Left cardiac atrium (tissue), 4 donors: ENCODE measurements around the gene SHD. TPM values are rescaled to one million over a fixed set of nuclear protein-coding genes. Genes with fewer than 3 reads are reported as not detected.
A peak's percentile ranks its signal among the peaks of the same experiment; 100 is the strongest.
"Not testable (repeated sequence)": the region's sequence is repeated elsewhere in the genome, so short reads cannot be mapped to it uniquely, and the experiment has no call there.

ENCODE experiments used
- ATAC-seq, 2 donors: fragments of 200-7000 bp; cut with Tn5 transposase; one replicate each; pipeline ENCODE4 v1.9.1; 2020; ENCODE audit warnings: mild to moderate bottlenecking in 2 of 2, moderate library complexity in 2 of 2
- DNase-seq: peaks from one replicate; pipeline ENCODE4 v3.0.0-alpha.2; 2020
- intact Hi-C, 2 donors: fragments of 100-400 bp; cut with DNase I; formaldehyde crosslinking; loops; one replicate each; pipeline versions ENCODE4 v1.14.1 to v1.15.1; 2022 to 2023
- total RNA-seq, 2 donors: library from RNA; stranded (reverse); fragmentation: NEBNext Ultra II Directional; extraction: Animal tissue kit (Norgen Biotek cat#: 25700); gene quantifications; one replicate each; pipeline ENCODE4 v1.2.1, GENCODE V29; 2021
- donor health status: DM: no; HTN: yes; CAD: no.
- donor health status: DM: no; HTN: yes; CAD: no; lungs with severe emphysema.
- donor health status: DM: yes; HTN: yes; CAD: no.
- donor health status: Dilated cardiomyopathy.

The SHD gene
- total RNA-seq, 2 donors from 2014 or later, result 21.4 to 37.0 TPM

DNA sequence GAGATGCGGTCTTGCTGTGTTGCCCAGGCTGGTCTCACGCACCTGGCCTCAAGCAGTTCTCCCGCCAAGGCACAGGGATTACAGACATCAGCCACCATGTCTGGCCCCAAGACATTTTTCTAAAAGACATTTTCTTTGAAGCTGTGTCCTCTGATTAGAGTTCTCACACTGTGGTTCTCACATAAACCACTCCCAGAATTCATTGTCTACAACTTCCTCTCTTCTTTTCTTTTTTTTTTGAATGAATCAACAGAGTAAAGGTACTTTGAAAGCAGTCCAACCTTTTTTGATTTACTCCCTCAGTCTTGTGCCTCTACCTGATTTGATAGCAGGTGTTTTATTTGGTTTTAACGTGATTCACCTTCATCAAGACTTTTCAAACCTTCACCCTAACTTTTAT, 14.3 kb upstream of the SHD start:
- intact Hi-C loops, result loop anchor here (5.0 to 10.0 kb wide), 2 partner anchors 87 to 260 kb away; no protein-coding TSS in a partner anchor
- DNase-seq, result no peak
- ATAC-seq, result no peak

DNA sequence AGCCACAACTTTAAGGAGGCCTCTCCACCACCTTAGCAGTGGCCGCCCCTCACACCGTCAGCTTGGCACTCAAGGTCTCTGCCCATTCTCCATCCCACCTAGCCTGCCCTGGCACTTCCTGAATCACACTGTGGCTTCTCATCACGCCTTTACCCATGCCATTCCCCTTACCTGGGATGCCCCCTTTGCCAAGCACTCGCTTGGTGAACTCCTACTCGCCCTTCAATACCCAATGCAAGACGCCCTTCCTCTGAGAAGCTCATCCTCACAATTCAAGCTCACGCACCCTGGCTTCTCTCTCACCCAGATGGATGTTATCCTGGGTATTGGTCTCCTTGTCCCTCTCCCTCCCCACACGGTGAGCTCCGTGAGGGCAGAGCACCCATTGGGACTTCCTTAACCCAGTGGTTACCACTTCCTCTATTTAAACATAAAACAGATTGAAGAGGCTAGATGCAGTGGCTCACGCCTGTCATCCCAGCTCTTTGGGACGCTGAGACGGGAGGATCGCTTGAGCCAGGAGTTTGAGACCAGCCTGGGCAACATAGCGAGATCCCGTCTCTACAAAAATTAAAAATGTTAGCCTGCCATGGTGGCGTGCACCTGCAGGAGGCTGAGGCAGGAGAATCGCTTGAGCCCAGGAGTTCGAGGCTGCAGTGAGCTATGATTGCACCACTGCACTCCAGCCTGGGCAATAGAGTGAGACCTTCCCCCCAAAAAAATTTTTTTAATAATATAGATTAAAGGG, 12.6 kb upstream of the SHD start:
- ATAC-seq, result no peak
- DNase-seq, result no peak
- intact Hi-C loops, result loop anchor here (5.0 to 10.0 kb wide), 2 partner anchors 86 to 258 kb away; no protein-coding TSS in a partner anchor

DNA sequence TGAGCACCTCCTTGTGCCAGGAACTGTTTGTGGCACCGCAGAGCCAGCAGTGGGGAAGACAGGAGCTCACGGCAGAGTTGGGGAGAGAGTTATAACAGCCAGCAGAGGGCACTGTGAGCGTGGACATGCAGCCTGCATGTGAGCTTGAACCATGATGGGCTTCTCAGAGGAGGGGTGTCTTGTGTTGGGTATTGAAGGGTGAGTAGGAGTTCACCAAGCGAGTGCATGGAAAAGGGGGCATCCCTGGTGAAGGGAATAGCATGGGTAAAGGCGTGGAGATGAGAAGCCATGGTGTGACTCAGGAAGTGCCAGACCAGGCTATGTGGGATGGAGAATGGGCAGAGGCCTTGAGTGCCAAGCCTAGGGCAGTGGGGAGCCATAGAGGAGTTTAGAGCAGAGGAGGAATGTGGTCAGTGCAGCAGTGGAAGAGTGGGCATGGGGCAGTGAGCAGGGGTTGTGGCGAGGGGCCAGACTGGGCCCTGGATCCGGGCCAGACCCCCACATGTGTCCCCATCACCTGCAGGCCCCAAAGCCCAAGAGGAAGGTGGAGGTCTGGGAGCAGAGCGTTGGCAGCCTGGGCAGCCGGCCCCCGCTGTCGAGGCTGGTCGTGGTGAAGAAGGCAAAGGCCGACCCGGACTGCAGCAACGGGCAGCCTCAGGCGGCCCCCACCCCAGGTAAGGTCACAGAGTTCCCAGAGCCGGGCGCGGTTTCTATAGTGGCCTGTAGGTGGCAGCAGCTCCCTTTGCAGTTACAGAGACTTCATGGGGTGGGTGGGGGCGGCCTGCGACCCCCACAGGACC, 11.8 kb upstream of the SHD start:
- peak; percentile 43 for DNase-seq
- intact Hi-C loops, result loop anchor here (5.0 to 10.0 kb wide), 2 partner anchors 85 to 258 kb away; no protein-coding TSS in a partner anchor
- peak; percentile 58 to 65 for ATAC-seq

DNA sequence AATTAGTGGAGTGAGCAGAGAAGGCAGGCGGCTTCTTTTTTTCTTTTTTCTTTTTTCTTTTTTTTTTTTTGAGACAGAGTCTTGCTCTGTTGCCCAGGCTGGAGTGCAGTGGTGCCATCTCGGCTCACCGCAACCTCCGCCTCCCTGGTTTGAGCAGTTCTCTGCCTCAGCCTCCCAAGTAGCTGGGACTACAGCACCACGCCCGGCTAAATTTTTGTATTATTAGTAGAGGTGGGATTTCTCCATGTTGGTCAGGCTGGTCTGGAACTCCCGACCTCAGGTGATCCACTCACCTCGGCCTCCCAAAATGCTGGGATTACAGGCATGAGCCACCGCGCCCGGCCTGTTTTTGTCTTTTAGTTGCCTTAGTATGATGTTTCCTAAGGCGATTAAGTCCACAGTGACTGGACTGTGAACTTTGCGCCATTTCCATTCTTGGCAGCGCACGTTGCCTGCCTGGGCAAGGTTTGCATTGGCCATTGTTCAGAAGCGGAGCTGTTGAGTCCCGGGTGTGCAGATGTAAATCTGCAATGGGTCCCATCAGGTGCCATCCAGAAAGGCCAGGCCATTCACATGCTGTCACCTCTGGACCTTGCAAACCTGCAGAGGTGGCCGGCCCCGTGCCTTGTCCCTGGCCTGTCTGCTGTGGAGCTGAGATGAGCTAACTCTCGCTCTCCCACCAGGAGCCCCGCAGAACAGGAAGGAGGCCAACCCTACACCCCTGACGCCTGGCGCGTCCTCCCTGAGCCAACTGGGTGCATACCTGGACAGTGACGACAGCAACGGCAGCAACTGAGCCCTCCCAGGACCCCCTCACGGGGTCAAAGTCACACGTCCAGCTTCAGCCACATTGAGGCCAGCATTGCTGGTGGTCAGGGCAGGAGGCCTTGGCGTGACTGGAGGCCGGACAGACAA, 10.9 kb upstream of the SHD start:
- ATAC-seq (peak; percentile 11 to 65), DNase-seq (no peak)
- intact Hi-C loops, result loop anchor here (5.0 to 10.0 kb wide), 2 partner anchors 84 to 257 kb away; no protein-coding TSS in a partner anchor

DNA sequence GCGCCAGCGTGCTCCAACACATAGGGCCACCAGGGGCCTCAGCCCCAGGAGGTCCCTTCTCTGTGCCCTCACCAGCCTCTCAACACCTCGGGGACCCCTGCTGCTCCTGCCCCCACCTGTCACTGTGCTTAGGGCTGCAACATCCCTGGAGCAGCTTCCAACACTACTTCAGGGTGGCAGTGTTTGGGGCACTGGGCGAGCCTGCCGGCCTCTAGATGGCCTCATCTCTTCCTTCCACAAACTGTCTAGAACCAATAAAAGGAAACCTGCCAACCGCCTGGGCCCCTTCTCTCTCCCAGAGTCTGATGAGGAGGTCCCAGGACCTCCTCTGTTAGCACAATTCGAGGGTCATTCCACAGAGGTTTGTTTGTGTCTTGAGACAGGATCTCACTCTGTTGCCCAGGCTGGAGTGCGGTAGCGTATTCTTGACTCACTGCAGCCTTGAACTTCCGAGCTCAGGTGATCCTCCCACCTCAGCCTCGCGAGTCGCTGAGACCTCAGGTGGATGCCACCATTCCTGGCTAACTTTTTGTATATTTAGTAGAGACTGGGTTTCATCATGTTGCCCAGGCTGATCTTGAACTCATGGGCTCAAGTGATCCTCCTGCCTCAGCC, 10.1 kb upstream of the SHD start:
- intact Hi-C loops, result loop anchor here (5.0 to 10.0 kb wide), 2 partner anchors 83 to 256 kb away; no protein-coding TSS in a partner anchor
- no peak for DNase-seq
- peak; percentile 2 to 7 for ATAC-seq

DNA sequence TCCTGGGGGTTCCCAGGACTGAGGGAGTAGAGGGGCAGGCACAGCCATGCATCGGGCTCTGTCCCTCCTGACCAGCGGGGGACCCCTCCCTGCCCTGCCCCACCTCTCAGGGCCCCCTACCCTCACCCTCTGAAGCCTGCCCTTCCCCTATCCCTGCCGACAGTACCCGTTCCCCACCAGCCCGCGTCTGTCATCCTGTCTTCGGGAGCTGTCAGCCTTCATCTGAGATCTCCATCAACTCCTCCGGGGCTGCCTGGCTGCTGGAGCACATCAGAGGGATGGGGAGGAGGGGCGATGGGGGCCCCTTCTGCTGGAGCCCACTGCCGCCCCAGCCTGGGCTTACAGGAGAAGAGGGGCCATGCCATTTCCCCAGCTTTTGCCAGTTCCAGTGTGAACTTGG, 6.2 kb upstream of the SHD start:
- intact Hi-C loops, result loop anchor here in 1 of 2 donors (10.0 kb wide), 1 partner anchor 252 kb away; no protein-coding TSS in a partner anchor
- ATAC-seq, result no peak
- DNase-seq, result no peak

DNA sequence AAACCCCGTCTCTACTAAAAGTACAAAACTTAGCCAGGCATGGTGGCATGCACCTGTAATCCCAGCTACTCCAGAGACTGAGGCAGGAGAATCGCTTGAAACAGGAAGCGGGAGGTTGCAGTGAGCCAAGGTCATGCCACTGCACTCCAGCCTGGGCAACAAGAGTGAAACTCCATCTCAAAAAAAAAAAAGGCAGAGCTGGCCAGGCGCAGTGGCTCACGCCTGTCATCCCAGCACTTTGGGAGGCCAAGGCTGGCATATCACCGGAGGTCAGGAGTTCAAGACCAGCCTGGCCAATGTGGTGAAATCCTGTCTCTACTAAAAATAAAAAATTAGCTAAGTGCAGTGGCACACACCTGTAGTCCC, 4.8 kb upstream of the SHD start:
- intact Hi-C loops, result loop anchor here in 1 of 2 donors (10.0 kb wide), 1 partner anchor 250 kb away; no protein-coding TSS in a partner anchor
- DNase-seq, ATAC-seq: not testable (repeated sequence)

DNA sequence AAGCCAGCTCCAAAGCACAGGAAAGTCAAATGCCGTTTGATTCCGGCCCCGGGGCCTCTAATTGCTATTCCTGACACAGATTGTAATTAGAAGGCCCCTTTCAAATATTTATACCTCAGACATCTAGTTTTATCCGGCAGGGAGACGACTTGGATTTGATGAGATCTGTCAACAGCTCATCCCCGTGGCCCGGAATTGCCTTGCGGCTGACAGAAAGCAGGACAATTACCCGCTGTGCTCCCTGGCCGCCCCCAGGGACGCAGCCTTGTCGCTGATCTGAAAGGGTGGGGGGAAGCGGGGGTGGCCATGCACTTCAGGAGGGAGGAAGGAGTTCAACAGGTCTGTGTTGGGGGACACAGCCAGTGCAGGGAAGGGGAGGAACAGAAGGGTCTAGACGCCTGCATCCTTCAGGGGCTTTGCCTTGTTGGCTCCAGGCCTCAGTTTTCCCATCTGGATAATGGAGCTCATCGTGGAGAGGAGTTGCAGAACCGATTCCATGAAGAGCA, 1.8 kb upstream of the SHD start:
- DNase-seq (peak; percentile 33), ATAC-seq (peak; percentile 23 to 57)
- intact Hi-C loops, result loop anchor here in 1 of 2 donors (10.0 kb wide), 1 partner anchor 248 kb away; no protein-coding TSS in a partner anchor

DNA sequence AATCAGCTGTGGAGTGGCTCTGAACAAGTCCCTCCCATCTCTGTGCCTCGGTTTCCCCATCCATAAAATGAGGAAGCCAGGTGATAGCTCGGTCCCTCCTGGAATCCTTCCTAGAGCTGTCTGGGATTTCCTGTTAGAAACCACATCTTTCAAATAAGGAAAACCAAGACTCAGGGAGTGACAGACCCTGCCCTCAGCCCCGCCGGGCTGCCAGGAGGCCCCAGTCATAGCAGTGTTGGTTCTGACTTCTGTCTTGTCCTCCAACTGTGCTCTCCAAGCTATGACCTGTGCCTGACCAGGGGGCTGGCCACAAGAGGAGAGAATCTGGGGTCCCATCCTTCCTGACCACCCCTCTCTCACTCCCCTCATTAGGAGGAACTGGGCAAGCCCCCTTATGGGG, 1.1 kb upstream of the SHD start:
- peak in 1 of 2 donors; percentile 21 for ATAC-seq
- no peak for DNase-seq
- intact Hi-C loops, result loop anchor here in 1 of 2 donors (10.0 kb wide), 1 partner anchor 247 kb away; no protein-coding TSS in a partner anchor

DNA sequence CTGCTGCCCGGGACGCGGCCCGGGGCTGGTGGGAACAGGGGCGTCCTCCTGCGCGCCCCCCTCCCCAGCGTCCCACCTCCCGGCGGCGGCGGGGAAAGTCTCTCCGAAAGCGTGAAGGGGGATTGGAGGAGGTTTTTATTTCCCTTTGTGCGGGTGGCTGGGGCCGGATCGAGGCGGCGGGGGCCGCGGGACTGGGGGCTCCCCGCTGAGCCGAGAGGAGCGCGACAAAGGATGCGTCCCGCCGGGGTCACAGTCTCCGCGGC, 132 bp downstream of the SHD start:
- DNase-seq, result no peak
- ATAC-seq, result peak in 1 of 2 donors; percentile 9
- intact Hi-C loops, result loop anchor here in 1 of 2 donors (10.0 kb wide), 1 partner anchor 246 kb away; no protein-coding TSS in a partner anchor

DNA sequence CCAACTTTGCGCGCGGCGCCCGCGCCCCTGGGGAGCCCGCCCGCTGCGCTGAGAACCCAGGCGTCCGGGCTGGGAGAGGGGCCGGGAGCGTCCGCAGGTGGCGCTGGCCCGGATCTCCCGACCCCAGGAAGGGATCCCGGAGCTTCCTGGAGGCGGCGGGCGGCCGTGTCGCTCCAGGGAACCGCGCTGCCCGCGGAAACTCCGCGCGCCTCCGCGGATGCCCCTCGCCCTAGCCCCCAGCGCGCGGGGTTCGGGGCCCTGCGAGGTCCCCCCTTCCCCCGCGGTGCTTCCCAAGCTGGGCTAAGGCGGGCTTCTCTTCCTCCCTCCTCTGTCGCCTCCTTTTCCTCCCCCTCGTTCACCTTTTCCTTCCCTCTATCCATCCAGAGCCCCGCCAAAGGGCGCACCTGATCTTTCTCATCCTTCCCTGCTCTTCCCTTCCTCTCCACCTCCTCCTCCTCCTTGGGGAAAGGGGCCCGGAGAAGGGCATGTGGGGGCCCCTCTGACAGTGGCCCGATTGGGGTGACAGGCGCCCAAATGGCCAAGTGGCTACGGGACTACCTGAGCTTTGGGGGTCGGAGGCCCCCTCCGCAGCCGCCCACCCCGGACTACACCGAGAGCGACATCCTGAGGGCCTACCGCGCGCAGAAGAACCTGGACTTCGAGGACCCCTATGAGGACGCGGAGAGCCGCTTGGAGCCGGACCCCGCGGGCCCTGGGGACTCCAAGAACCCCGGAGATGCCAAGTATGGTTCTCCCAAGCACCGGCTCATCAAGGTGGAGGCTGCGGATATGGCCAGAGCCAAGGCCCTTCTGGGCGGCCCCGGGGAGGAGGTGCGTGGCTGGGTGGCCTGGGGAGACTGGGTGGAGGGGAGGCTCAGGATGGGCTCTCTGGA, 710 bp downstream of the SHD start:
- ATAC-seq (peak; percentile 8 to 17), DNase-seq (no peak)
- intact Hi-C loops, result loop anchor here in 1 of 2 donors (10.0 kb wide), 1 partner anchor 245 kb away; no protein-coding TSS in a partner anchor

DNA sequence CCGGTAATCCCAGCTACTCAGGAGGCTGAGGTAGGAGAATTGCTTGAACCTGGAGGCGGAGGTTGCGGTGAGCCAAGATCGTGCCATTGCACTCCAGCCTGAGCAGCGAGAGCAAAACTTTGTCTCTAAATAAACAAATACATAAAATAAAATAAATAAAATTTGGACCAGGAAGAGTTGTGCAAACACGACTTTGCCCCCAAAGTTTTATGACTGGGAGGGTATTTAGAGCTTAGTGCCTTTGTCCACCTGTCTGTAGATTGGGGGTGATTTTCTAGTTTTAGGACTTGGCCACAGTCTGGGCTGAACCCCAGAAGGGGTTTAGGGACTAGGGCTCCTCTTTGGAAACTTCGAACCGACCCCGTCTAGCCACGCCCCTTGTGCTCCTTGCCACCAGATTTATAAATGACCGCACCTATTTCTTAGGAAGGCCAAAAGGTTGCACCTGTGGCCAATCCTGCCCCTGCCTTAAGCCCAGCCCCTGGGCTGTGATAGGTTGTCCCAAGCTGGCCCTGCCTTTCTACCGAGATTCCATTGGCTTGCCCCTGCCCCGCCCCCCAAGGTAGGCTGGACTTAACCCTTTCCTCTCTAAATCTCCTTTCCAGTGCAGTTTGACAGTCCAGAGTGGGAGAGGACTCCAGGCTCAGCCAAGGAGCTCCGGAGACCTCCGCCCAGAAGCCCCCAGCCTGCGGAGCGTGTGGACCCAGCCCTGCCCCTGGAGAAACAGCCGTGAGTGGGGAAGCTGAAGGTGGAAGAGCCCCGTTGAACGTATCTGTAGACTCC, 5.3 kb downstream of the SHD start:
- no peak for ATAC-seq
- DNase-seq, result no peak
- intact Hi-C loops, result no loop called here

DNA sequence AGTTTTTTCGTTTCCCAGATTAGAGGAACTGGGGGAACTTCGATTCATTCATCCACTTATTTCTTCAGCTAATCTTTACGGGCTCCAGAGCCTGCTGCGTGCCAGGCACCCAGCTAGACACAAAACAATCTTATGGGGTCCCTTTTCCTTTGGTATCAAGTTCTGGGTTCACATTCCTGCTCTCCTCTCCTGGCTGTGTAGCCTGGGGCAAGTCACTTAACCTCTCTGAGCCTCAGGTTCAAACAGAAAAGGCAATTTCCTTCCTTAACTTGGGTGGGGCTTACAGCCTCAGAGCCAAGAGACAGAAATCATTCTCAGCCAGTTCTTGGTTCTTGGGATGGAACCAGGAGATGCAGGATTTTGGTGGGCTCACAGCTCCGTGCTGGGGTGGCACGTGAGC, 5.9 kb downstream of the SHD start:
- DNase-seq, result no peak
- no peak for ATAC-seq
- intact Hi-C loops, result no loop called here

DNA sequence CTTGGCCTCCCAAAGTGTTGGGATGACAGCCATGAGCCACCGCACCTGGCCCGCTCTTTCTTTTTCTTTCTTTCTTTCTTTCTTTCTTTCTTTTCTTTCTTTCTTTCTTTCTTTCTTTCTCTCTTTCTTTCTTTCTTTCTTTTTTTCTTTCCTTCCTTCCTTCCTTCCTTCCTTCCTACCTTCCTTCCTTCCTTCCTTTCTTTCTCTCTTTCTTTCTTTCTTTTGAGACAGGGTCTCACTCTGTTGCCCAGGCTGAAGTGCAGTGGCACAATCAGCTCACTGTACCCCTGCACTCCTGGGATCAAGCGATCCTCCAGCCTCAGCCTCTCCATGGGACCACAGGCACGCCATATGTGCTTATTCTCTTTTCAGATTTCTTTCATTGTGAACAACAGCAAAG, 7.1 kb downstream of the SHD start:
- intact Hi-C loops, DNase-seq, ATAC-seq: not testable (repeated sequence)

DNA sequence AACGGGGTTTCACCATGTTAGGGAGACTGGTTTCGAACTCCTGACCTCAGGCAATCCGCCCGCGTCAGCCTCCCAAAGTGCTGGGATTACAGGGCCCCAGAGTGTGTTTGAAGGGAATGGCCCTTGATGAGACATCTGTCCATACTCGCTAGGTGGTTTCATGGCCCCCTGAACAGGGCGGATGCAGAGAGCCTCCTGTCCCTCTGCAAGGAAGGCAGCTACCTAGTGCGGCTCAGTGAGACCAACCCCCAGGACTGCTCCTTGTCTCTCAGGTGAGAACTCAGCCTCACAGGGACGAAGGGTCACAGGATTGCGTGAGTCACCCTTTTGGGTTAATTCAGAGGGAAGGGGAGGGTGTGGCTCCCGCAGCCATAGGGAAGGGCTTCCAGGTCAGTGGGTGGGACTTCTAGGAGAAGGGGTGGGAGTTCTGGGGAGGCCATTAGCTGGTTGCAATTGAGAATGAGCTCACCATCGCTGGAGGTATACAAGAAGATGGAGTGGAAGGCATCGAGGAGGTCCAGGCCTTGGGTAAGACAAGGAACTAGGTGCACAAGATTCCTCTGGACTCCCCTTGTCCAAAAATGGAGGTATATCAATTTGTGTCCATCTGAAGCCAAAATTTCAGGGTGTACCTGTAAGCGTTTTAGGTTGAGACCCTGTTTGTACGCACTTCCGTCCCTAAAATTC, 9.2 kb downstream of the SHD start:
- no peak for ATAC-seq

DNA sequence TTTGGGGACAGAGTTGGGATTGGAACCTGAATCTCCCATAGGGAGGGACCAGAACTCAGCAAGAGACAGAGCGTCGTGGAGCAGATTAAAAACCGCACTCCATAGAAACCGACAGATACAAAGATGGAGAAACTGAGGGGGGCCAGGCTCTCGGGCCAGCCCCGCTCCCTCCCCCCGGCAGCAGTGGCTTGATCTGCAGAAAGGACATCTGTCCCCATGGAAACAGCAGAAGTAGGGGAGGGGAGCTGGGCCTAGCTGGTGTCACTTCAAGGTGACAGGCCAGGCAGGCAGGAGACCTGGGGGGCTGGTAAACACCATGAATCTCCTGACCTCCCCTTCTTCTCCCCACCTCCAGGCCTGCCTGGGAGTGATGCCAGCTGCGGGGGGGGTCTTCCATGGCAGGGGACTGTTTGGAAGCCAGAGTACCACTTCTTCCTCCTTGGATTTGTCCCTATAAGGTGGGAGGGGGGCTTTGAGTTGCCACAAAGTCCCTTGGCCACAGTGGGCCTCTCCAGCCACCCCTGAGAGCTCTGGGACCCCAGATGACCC, 12.2 kb downstream of the SHD start:
- DNase-seq, result no peak
- intact Hi-C loops, result no loop called here
- ATAC-seq, result no peak

More for the DNA sequence above, 9.2 kb downstream of the SHD start:
- intact Hi-C loops, result no loop called here
- no peak for DNase-seq
